GM23338 (cell line): ENCODE data around the gene BTK. TPM values are rescaled to one million over a fixed set of nuclear protein-coding genes. Genes with fewer than 3 reads are reported as not detected.

ENCODE experiments used
- ATAC-seq: fragments of 200-7000 bp; cut with Tn5 transposase; 3 replicates; pipeline ENCODE4 v1.9.1; 2020
- DNase-seq: peaks from one replicate; pipeline ENCODE4 v3.0.0-alpha.2; 2015; ENCODE audit warnings: low spot score
- H2AFZ ChIP-seq: fragments of 200-600 bp; sonication (generic); 2 replicates; pipeline ENCODE4 v1.8.0; 2016; ENCODE audit warnings: antibody characterized with exemption, mild to moderate bottlenecking, moderate library complexity
- H3F3A ChIP-seq: fragments of 200-600 bp; sonication (generic); replicated peaks from 2 replicates; pipeline ENCODE4 v1.8.0; 2017; ENCODE audit warnings: antibody characterized with exemption, mixed run types, low read depth
- H3K27ac ChIP-seq: fragments of 200-600 bp; sonication (generic); 2 replicates; pipeline ENCODE4 v1.6.1; 2016; ENCODE audit warnings: low read depth
- H3K27me3 ChIP-seq: fragments of 200-600 bp; sonication (generic); 2 replicates; pipeline ENCODE4 v1.8.0; 2016; ENCODE audit warnings: mild to moderate bottlenecking, mixed run types, moderate library complexity; ENCODE audit not compliant: insufficient read depth
- H3K36me3 ChIP-seq: fragments of 200-600 bp; sonication (generic); 2 replicates; pipeline ENCODE4 v1.8.0; 2016; ENCODE audit warnings: mild to moderate bottlenecking; ENCODE audit not compliant: insufficient read depth
- H3K4me1 ChIP-seq: fragments of 200-600 bp; sonication (generic); 2 replicates; pipeline ENCODE4 v1.8.0; 2016; ENCODE audit warnings: mild to moderate bottlenecking, moderate library complexity; ENCODE audit not compliant: insufficient read depth
- H3K4me2 ChIP-seq: fragments of 200-600 bp; sonication (generic); 2 replicates; pipeline ENCODE4 v1.7.1; 2017; ENCODE audit warnings: mixed run types
- H3K4me3 ChIP-seq: fragments of 200-600 bp; sonication (generic); 2 replicates; pipeline ENCODE4 v1.6.1; 2016; ENCODE audit warnings: mixed run types
- H3K79me2 ChIP-seq: fragments of 200-600 bp; sonication (generic); replicated peaks from 2 replicates; pipeline ENCODE4 v1.8.0; 2017; ENCODE audit warnings: mild to moderate bottlenecking; ENCODE audit not compliant: insufficient read depth
- H3K9me2 ChIP-seq: fragments of 200-600 bp; sonication (generic); 2 replicates; pipeline ENCODE4 v1.8.0; 2017; ENCODE audit not compliant: insufficient read depth
- H4K20me1 ChIP-seq: fragments of 200-600 bp; sonication (generic); replicated peaks from 2 replicates; pipeline ENCODE4 v1.8.0; 2017; ENCODE audit warnings: mild to moderate bottlenecking; ENCODE audit not compliant: insufficient read depth
- H3K27ac Mint-ChIP-seq: 2 replicates; pipeline ENCODE4 v1.8.0; 2020; ENCODE audit warnings: inconsistent platforms, mild to moderate bottlenecking, moderate library complexity, mixed read lengths
- H3K27me3 Mint-ChIP-seq: 3 replicates; pipeline ENCODE4 v1.8.0; 2022; ENCODE audit warnings: low read depth, mild to moderate bottlenecking, moderate library complexity, mixed read lengths, inconsistent platforms; ENCODE audit not compliant: insufficient read depth, poor library complexity
- H3K36me3 Mint-ChIP-seq: 3 replicates; pipeline ENCODE4 v1.8.0; 2021; ENCODE audit warnings: low read depth, mild to moderate bottlenecking, inconsistent platforms, moderate library complexity, mixed read lengths
- H3K4me1 Mint-ChIP-seq: 3 replicates; pipeline ENCODE4 v1.8.0; 2020; ENCODE audit warnings: mild to moderate bottlenecking, inconsistent platforms, mixed read lengths
- H3K4me3 Mint-ChIP-seq: 3 replicates; pipeline ENCODE4 v1.8.0; 2021; ENCODE audit warnings: moderate library complexity, mild to moderate bottlenecking, inconsistent platforms, mixed read lengths
- H3K9me3 Mint-ChIP-seq: 3 replicates; pipeline ENCODE4 v1.8.0; 2020; ENCODE audit warnings: moderate library complexity, mild to moderate bottlenecking, inconsistent platforms, mixed read lengths
- CREB1 ChIP-seq: fragments of 250-450 bp; sonication (Bioruptor Pico); IDR thresholded peaks from 2 replicates; pipeline ENCODE4 v1.5.0; 2020; ENCODE audit warnings: low read depth, mild to moderate bottlenecking, moderate library complexity
- STAT1 ChIP-seq: IDR thresholded peaks from one replicate; pipeline ENCODE4 v1.6.1; 2016; ENCODE audit warnings: antibody characterized with exemption; ENCODE audit not compliant: unreplicated experiment
- ZNF114 ChIP-seq: fragments of 250-450 bp; sonication (Bioruptor Pico); IDR thresholded peaks from 2 replicates; pipeline ENCODE4 v1.5.0; 2020; ENCODE audit warnings: mild to moderate bottlenecking, moderate library complexity
- ZNF331 ChIP-seq: fragments of 250-450 bp; sonication (Bioruptor Pico); IDR thresholded peaks from 2 replicates; pipeline ENCODE4 v1.5.0; 2020; ENCODE audit warnings: low read depth, mild to moderate bottlenecking, moderate library complexity
- ZNF462 ChIP-seq: fragments of 250-450 bp; sonication (Bioruptor Pico); IDR thresholded peaks from 2 replicates; pipeline ENCODE4 v1.5.0; 2020; ENCODE audit warnings: mild to moderate bottlenecking, moderate library complexity
- polyA plus RNA-seq: library from polyadenylated mRNA; unstranded; fragments of >200 nt; fragmentation: Nextera tagmentation; extraction: Ambion mirVana; gene quantifications from 2 replicates; pipeline ENCODE4 v1.2.1, GENCODE V29; 2016
- total RNA-seq: library from RNA; depleted of rRNA; stranded (reverse); fragments of >200 nt; shearing (Covaris generic); gene quantifications from 2 replicates; pipeline ENCODE4 v1.2.3, GENCODE V29; 2014

The BTK gene
- total and polyA plus RNA-seq, 2 experiments from 2014 or later = 0.19 to 0.31 TPM

GRCh38 chrX:101393530-101394305 lies 7.7 kb upstream of the BTK start:
- Mint-ChIP-seq H3K9me3 (no peaks in the 10 kb centered on the region), H3K4me1 (no peaks in the 10 kb centered on the region; the same call in 2 of the 3 replicates), H3K4me3 (peak overlapping the region; percentile 98; the same call in 2 of the 3 replicates), H3K27ac (peak overlapping the region; percentile 65), H3K36me3 (peaks cover 50% of the 10 kb centered on the region), H3K27me3 (peaks cover 16% of the 10 kb centered on the region)
- no peaks in the 10 kb centered on the region for H3K9me2 ChIP-seq
- peak overlapping the region; percentile 97 for H3K27ac ChIP-seq
- no peaks in the 10 kb centered on the region for H3K27me3 ChIP-seq
- H3K36me3 ChIP-seq = peaks cover 33% of the 10 kb centered on the region
- no peaks in the 10 kb centered on the region; the same call in 1 of the 2 replicates for H3K4me1 ChIP-seq
- H3K4me3 ChIP-seq = no peak overlapping the region
- H4K20me1 ChIP-seq = no peaks in the 10 kb centered on the region; the same call in 1 of the 2 replicates
- H3K4me2 ChIP-seq = no peak overlapping the region
- H3F3A ChIP-seq = peaks cover 31% of the 10 kb centered on the region
- TF ChIP-seq ZNF114 (CRISPR knock-in tag) = no peak
- TF ChIP-seq CREB1 (CRISPR knock-in tag) = no peak
- TF ChIP-seq ZNF331 (CRISPR knock-in tag) = no peak
- no peak for TF ChIP-seq STAT1
- no peak for TF ChIP-seq ZNF462 (CRISPR knock-in tag)
- peaks cover 26% of the 10 kb centered on the region for H3K79me2 ChIP-seq
- ATAC-seq (no peak), DNase-seq (no peak)
- H2AFZ ChIP-seq = no peak overlapping the region
